ENCODE data around the gene ATG10. TPM values are rescaled to one million over a fixed set of nuclear protein-coding genes. Genes with fewer than 3 reads are reported as not detected.

ATG10 gene
- total RNA-seq, 1 experiment from 2014 or later: 7.6 TPM

- H2AK5ac ChIP-seq (ENCODE audit: insufficient read length, low read length): no peak overlapping the region
- no peak overlapping the region for H2BK12ac ChIP-seq (ENCODE audit: insufficient read length, low read depth, low read length)
- no peak overlapping the region for H4K91ac ChIP-seq (ENCODE audit: insufficient read length, low read depth, low read length)
- no peak overlapping the region for H3K23ac ChIP-seq (ENCODE audit: insufficient read length, low read depth, low read length)
- no peaks in the 10 kb centered on the region; the same call in 1 of the 2 replicates for H3K4me1 ChIP-seq (ENCODE audit: insufficient read depth, low read length)
- no peak overlapping the region for H4K5ac ChIP-seq (ENCODE audit: insufficient read length, low read depth, low read length)
- no CpG with 5 or more reads among the region's 4 CpGs for WGBS (ENCODE audit: extremely low coverage, insufficient read length, low lambda C conversion rate)
- no peak overlapping the region for H2BK15ac ChIP-seq (ENCODE audit: low read depth, low read length)
- no peak overlapping the region for H2BK20ac ChIP-seq (ENCODE audit: low read depth, low read length, poor library complexity, severe bottlenecking)
- no peak overlapping the region for H2BK120ac ChIP-seq (ENCODE audit: low read depth, low read length, poor library complexity, severe bottlenecking)
- no peak overlapping the region for H2AFZ ChIP-seq (ENCODE audit: low read length)
- H3K9me3 Mint-ChIP-seq: peaks cover 0 to 7% of the 10 kb centered on the region in 2 experiments; a peak in 3 of 5 replicates
- no peak overlapping the region for H3K27ac ChIP-seq (ENCODE audit: insufficient read length, low read depth, low read length)
- H3K56ac ChIP-seq (ENCODE audit: insufficient read length, low read depth, low read length): no peak overlapping the region
- peaks cover 7 to 9% of the 10 kb centered on the region in 2 experiments; a peak in 3 of 4 replicates for H3K4me1 Mint-ChIP-seq
- no peak overlapping the region for H3K4ac ChIP-seq (ENCODE audit: low read depth, low read length)
- no peak overlapping the region for H3T11ph ChIP-seq (ENCODE audit: low read length)
- DNase-seq: no peak
- no peaks in the 10 kb centered on the region for H3K9me3 ChIP-seq (ENCODE audit: control insufficient read depth, low read depth, low read length)
- H4K20me1 ChIP-seq (ENCODE audit: control insufficient read depth, insufficient read depth, insufficient read length): no peaks in the 10 kb centered on the region
- H2BK5ac ChIP-seq (ENCODE audit: insufficient read length, low read length): no peak overlapping the region
- no peak overlapping the region for H3K18ac ChIP-seq (ENCODE audit: insufficient read length, low read depth, low read length)
- no peak overlapping the region for H3K14ac ChIP-seq (ENCODE audit: insufficient read depth, low read length)
- TF ChIP-seq CTCF (conservative IDR thresholded peaks at IDR 0.05): no peak
- H3K27me3 ChIP-seq (ENCODE audit: insufficient read depth, low read length): no peaks in the 10 kb centered on the region
- H3K4me3 Mint-ChIP-seq: no peak overlapping the region
- no peak overlapping the region for H4K8ac ChIP-seq (replicated peaks; ENCODE audit: insufficient read length, low read depth, low read length)
- H3K79me1 ChIP-seq (ENCODE audit: insufficient read depth, low read depth, low read length, poor library complexity, severe bottlenecking): no peaks in the 10 kb centered on the region
- no peak overlapping the region for H3K27ac Mint-ChIP-seq
- peaks cover 2 to 8% (median 6%) of the 10 kb centered on the region in 3 experiments; a peak in 5 of 7 replicates for H3K36me3 Mint-ChIP-seq (ENCODE audit: insufficient read depth in 1 of 3, low read depth in 3 of 3)
- H3K23me2 ChIP-seq (ENCODE audit: insufficient read length, low read depth, low read length, poor library complexity, severe bottlenecking): no peaks in the 10 kb centered on the region
- H3K79me2 ChIP-seq (ENCODE audit: insufficient read depth, low read length): no peaks in the 10 kb centered on the region
- H3K9ac ChIP-seq (ENCODE audit: extremely low read depth, insufficient read length, low read length): no peak overlapping the region
- no peak overlapping the region for H3K4me2 ChIP-seq (ENCODE audit: insufficient read depth, insufficient read length, low read length)
- H3K27me3 Mint-ChIP-seq (ENCODE audit: low read depth): no peaks in the 10 kb centered on the region
Measured at GRCh38 chr5:82050955-82051354, 79.1 kb downstream of the ATG10 start.

Data from H9 (cell line).